HUDEP-2 (cell line): ENCODE results near the gene PPP1R9A.

Experiments used
- DNase-seq, 76 experiments: peaks; one replicate each; lab custom pipeline; 2025; ENCODE audit not compliant: unreplicated experiment in 76 of 76; lab: John Stamatoyannopoulos, UW

PPP1R9A gene

DNA sequence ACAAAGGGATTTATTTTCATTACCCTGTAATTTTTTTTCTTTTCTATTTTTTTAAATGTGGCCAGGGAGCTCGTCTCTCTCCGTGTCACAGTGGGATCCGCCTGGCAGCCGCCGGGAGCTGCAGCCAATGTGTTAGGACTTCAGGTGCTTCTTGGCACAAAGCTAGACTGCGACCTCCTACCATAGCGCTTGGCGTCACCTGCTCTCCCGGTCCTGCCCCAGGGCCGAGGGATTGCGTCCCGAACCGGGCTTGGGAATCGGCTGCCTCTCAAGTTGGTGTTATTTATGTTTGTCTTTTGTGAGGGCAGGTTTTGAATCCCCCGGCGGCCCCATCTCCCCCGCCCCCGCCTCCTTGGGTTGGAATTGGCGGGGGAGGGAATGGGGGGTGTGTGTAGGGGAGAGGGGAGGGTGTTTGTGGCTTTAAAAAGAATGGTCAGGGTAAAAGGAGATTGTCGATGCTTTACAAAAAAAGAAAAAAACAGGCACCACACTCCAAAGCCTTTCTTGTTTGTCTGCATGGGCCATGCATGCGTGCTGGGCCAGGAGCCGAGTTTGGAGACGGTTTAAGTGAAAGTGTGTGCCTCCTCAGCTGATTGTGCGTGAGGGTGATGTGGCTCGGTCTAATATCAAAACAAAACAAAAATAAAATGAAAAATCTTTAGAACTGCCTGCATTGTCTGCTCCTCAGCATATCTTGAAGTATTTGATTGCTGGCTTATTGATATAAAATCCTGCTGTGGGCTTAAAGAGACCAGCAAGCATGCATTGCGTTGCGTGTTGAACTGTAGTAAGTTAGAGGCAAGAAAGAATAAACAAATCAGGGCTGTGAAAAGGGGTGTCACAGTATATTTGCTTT is 1.2 kb downstream of the PPP1R9A start:
- no peak for DNase-seq

GRCh38 chr7:94909179-94909466 is 1.7 kb downstream of the PPP1R9A start:
- no peak for DNase-seq

- no peak for DNase-seq
Measured at GRCh38 chr7:94912085-94912484, 4.7 kb downstream of the PPP1R9A start.

DNA sequence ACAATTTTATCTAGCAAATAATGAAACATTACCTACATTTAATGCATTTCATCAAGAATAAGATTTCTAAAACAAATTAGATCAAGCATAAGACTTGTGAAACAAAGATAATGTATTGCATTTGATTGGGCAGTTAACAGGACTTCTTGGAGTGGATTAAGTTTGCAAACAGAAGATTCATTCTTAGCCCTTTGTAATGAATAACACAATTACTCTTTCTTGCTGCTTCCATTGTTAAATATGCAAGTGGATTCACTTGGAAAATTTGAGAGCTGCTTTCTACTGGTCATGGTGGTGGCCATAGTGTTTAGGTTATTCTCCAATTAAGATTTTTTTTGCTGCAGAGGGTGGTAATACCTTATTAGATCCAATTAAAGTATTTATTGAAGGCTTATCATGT is 6.0 kb downstream of the PPP1R9A start:
- no peak for DNase-seq

GRCh38 chr7:94921911-94922310 is 14.5 kb downstream of the PPP1R9A start:
- no peak for DNase-seq

DNA sequence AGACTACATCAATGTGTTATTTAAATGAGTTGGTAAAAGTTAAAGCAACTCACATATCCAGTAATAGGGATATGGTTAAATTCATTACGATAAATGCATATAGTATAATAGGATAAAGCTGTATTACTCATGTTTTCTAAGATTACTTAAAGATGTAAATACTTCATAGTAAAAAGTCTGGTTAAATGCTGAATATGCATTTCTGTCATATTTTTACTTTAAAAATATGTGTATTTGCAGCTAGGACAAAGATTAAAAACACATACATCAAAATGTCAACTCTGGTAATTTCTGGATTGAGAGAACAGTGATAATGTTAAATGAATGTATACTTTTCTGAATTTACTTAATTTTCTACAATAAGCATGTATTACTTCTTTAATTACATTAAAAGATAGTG is 15.1 kb downstream of the PPP1R9A start:
- DNase-seq, result no peak

GRCh38 chr7:94923412-94923811 is 16.0 kb downstream of the PPP1R9A start:
- no peak for DNase-seq

- no peak for DNase-seq
Measured at GRCh38 chr7:94928168-94928707, 20.8 kb downstream of the PPP1R9A start.

DNA sequence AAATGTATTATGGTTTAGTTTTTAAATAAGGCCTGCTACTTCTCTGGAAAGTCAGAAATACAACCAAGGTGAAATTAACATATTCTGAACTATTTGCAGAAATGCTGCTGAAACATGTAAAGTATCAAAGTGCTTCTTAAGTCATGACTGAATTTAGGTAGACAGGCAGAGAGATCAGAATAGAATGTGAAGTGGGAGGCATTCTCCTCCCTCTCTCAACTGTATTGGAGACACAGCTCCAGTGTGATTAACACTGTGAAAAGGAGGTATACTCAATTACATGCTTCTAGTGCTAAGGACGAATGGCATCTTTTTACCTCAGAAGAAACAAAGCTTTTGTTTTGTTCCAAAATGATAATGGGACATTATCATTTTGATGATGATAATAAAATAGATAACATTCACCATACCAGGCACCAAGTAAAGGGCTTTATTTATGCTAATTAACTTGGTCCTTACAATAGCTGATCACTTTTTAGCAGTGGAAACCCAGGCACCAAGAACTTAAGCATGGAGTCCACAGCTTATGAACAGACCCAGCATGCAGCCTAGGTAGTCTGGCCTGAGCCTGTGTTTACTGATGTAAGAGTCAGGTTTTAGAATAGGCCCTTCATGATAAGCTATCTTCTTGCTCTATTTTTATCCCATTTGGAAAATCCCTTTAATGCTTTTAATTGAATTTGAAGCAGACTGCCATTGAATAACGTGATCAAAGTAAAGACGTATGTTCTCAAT is 26.0 kb downstream of the PPP1R9A start:
- DNase-seq, result no peak

DNA sequence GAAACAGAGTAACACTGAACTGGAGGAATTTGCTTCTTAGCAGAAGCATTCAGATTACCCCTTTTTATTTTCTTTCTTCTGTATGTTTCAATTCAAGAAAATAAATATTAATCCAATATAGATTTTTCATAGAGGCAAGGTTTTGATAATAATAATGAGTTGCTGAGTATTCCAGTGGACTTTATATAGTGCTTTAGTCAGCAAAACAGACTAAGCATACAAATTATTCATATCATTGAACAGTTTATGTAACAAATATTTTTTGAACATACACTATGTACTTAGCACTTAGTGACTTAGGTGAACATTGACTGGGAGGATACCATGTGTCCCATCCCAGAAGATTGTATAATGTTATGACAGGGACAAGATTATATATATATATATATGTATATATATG is 32.0 kb downstream of the PPP1R9A start:
- DNase-seq, result no peak

GRCh38 chr7:94940241-94940640 is 32.8 kb downstream of the PPP1R9A start:
- DNase-seq, result no peak

DNA sequence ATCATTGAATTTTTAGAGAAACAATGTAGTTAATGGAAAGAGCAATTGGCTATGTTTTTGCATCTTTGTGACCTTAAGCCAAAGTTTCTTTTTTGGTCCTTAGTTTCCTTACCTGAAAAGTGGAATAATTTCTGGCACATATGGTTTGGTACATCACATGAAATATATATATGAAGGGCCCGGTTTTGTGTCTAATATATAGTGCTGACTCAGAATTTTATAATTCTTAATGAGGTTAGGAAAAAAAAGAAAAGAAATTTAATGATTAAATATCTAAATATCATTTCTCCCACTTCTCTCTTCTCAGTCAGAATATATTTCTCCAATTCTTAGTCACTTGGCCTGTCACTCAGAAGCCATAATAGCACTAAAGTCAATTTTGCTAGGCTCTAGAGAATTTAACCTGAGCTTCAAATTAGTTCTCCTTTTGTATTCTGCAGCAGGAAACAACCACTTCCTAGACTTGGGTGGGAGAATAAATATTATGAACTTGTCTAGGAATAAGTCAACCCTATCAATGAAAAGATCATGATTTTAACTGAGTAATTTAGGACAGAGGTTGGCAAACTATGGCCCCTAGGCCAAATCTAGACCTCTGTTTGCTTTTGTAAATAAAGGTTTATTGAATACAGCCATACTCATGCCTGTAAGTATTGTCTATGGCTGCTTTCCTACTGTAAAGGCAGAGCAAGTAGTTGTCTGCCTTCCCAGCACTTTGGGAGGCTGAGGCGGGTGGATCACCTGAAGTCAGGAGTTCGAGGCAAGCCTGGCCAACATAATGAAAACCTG is 34.6 kb downstream of the PPP1R9A start:
- no peak for DNase-seq

GRCh38 chr7:94943134-94943533 is 35.7 kb downstream of the PPP1R9A start:
- no peak for DNase-seq

- no peak for DNase-seq
Measured at GRCh38 chr7:94949532-94949931, 42.1 kb downstream of the PPP1R9A start.

DNA sequence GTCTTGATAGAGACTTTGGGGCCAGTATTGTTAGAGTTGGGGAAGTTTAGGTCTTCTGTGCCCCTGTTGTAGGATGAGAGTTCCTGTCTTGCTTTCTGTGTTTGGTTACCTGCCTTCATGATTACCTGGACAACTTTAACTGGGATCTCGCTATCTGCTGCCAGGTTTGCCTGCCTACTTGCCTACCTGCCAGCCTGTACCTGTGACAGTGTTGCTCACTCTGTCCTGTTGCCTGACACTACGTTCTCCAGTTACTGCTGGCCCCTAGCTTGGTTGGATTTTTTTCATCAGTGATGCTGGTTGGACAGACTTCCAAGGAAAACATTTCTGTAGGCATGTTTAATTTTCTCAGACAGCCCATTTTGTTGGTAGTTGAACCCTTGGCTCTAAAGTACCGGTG is 48.4 kb downstream of the PPP1R9A start:
- DNase-seq, result no peak

DNA sequence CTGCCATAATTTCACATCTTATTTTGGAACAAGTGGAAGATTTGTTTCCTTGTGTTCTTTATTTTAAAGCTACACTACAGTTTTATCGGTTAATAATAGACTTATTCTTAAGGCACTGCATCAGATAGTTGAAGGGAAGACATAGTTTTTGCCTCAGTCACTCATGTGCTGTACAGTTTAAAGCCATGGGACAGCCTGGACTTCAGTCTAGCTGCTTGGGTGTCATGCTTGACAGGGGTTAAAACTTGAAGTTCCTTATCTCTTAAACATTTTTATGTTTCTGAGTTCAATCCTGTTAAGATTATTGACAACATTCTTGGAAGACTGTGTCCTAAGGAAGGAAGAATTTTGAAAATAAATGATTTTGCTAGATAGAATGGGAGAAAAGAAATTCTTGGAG is 49.7 kb downstream of the PPP1R9A start:
- DNase-seq, result no peak

GRCh38 chr7:94962661-94963060 is 55.3 kb downstream of the PPP1R9A start:
- DNase-seq, result no peak

- no peak for DNase-seq
Measured at GRCh38 chr7:94969434-94970084, 62.2 kb downstream of the PPP1R9A start.

DNA sequence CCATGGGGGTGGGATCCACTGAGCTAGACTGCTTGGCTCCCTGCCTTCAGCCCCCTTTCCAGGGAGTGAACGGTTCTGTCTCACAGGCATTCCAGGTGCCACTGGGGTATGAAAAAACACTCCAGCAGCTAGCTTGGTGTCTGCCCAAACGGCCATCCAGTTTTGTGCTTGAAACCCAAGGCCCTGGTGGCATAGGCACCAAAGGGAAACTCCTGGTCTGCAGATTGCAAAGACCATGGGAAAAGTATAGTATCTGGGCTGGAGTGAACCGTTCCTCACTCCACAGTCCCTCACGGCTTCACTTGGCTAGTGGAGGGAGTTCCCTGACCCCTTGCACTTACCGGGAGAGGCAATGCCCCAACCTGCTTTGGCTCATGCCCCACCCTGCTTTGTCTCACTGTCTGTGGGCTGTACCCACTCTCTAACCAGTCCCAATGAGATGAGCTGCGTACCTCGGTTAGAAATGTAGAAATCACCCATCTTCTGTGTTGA is 62.7 kb downstream of the PPP1R9A start:
- DNase-seq, result no peak

DNA sequence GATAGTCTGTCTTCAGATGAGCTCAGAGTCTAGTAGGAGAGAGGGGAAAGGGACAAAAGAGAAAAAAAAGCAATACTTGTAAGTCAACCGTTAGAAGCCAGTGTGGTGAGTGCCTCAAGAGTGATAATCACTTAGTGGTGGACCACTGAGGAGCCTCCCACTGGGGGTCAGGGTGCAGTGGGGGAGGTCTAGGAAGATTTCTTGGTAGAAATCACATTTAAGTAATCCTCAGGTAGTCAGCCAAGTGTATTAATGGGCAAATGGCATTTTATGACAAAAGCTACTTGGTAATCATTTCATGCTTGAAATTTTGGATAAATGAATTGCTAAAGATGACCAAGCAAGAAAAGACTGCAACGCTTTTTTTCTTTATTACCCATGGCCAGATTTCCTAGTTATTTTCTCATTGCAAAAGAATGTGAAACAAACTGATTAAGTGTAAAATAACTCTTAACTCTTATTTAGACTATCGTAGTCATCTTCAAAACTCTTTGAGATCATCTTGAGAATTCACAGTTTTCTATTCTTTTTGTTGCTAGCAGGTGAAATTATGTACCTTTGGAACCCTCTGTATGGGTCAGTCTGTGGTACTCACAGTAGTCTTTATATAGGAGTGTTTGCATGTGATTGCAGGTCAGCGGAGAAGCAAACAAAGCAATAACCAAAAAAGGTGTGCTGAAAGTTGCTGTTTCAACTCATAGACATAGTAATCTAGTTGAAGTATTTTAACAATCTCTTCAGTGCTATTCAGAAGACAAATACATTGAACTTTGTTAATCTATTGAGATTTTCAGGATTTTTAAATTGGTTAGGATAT is 63.9 kb downstream of the PPP1R9A start:
- no peak for DNase-seq
